ENCODE data around the gene PRKCE. TPM values are rescaled to one million over a fixed set of nuclear protein-coding genes. Genes with fewer than 3 reads are reported as not detected.
A peak's percentile ranks its signal among the peaks of the same experiment; 100 is the strongest.

The PRKCE gene
- polyA plus RNA-seq, 3 donors: 1.3 to 7.7 (median 2.3) TPM

DNA sequence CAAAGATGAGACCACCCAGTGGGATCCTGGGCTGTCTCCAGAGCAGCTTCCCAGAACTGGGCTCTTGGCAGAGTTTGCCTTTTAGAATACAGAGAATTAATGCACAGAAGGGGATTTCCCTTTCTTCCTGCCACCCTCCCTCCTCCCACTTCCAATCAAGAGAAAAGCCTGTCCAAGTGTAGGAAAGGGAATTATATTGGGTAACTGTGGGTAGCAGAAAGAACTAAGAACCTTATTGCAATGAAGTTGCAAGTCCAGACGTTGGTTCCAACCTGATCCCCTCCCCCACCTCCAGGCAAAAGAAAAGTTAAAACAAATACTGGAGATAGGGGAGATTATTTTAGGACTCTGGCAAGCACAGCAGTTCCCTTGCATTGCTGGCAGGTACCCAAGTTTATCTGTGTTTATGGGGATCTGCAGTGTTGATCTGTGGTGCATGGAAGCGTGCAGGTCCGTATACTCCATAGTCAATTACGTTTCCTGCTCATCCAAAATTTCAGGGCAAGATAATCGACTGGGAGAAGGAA, 114.3 kb downstream of the PRKCE start:
- Histone ChIP-seq H3K27ac (ENCODE audit: low read depth in 1 of 2, low read length in 2 of 2) (peak overlapping the region; percentile 43 to 81), H3K9me3 (replicated peaks in 1 of 2; ENCODE audit: control insufficient read depth in 1 of 2, insufficient read depth in 1 of 2, low read length in 2 of 2) (no peaks in the 10 kb centered on the region), H3K4me1 (ENCODE audit: control insufficient read depth in 1 of 2, insufficient read depth in 2 of 2, low read length in 2 of 2) (peaks cover 55 to 67% of the 10 kb centered on the region in 2 donors), H3K27me3 (ENCODE audit: control insufficient read depth in 2 of 2, insufficient read depth in 2 of 2, low read length in 2 of 2) (no peaks in the 10 kb centered on the region), H3K4me2 (replicated peaks; ENCODE audit: extremely low read depth, low read length, poor library complexity, severe bottlenecking) (peak overlapping the region; percentile 69), H3K4me3 (replicated peaks in 1 of 3; ENCODE audit: low read depth in 2 of 3, low read length in 3 of 3) (peak overlapping the region in 1 of 3 experiments; percentile 58), H3K9ac (ENCODE audit: insufficient read depth, low read length, poor library complexity, severe bottlenecking) (no peak overlapping the region), H3K79me2 (ENCODE audit: insufficient read depth, low read length) (peaks cover 19% of the 10 kb centered on the region), H2AFZ (ENCODE audit: insufficient read depth, low read depth, low read length, poor library complexity, severe bottlenecking) (no peak overlapping the region), H3K36me3 (replicated peaks in 1 of 2; ENCODE audit: control insufficient read depth in 1 of 2, insufficient read depth in 2 of 2, low read length in 2 of 2) (no peaks in the 10 kb centered on the region), H4K20me1 (ENCODE audit: insufficient read depth, low read length) (peaks cover 6% of the 10 kb centered on the region)
- peak in 2 of 3 donors; percentile 7 to 51 for DNase-seq
- intact Hi-C loops (cut with micrococcal nuclease): no loop called here
- Mint-ChIP-seq H3K27ac (peak overlapping the region; percentile 79 to 95 (median 92)), H3K36me3 (no peaks in the 10 kb centered on the region), H3K4me1 (peaks cover 73% of the 10 kb centered on the region), H3K9me3 (no peaks in the 10 kb centered on the region), H3K4me3 (peak overlapping the region in 1 of 2 donors; percentile 51), H3K27me3 (ENCODE audit: low read depth in 3 of 3) (peaks cover 0 to 2% (median 0%) of the 10 kb centered on the region in 3 donors)
- TF ChIP-seq, protein P1, sequence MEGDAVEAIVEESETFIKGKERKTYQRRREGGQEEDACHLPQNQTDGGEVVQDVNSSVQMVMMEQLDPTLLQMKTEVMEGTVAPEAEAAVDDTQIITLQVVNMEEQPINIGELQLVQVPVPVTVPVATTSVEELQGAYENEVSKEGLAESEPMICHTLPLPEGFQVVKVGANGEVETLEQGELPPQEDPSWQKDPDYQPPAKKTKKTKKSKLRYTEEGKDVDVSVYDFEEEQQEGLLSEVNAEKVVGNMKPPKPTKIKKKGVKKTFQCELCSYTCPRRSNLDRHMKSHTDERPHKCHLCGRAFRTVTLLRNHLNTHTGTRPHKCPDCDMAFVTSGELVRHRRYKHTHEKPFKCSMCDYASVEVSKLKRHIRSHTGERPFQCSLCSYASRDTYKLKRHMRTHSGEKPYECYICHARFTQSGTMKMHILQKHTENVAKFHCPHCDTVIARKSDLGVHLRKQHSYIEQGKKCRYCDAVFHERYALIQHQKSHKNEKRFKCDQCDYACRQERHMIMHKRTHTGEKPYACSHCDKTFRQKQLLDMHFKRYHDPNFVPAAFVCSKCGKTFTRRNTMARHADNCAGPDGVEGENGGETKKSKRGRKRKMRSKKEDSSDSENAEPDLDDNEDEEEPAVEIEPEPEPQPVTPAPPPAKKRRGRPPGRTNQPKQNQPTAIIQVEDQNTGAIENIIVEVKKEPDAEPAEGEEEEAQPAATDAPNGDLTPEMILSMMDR (IDR thresholded peaks at IDR 0.05): no peak
- no CpG with 5 or more reads among the region's 5 CpGs for WGBS (ENCODE audit: insufficient coverage)

DNA sequence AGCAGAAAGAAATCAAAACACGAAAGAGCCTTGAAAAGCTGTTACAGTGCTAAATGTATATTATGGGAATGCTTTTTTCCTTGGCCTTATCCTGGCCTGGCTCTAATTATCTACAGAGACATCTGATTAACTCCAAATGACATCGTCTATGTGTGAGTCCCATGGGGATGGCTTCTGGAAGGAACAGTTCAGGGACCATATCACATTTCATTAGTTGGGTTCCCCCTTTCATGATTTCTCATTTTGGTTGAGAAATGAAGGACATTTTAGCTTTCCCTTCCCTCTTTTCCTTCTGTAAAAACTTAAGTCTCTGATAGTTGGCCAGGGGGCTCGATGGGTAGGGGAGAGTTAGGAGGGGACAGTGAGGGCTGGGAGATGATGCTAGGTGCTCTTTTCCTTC, 116.7 kb downstream of the PRKCE start:
- H3K4me3 Mint-ChIP-seq: no peak overlapping the region
- Histone ChIP-seq H3K9me3 (replicated peaks in 1 of 2; ENCODE audit: control insufficient read depth in 1 of 2, insufficient read depth in 1 of 2, low read length in 2 of 2) (no peaks in the 10 kb centered on the region), H3K4me3 (replicated peaks in 1 of 3; ENCODE audit: low read depth in 2 of 3, low read length in 3 of 3) (no peak overlapping the region), H3K27ac (ENCODE audit: low read depth in 1 of 2, low read length in 2 of 2) (peak overlapping the region in 1 of 2 donors; percentile 81), H3K79me2 (ENCODE audit: insufficient read depth, low read length) (peaks cover 19% of the 10 kb centered on the region), H3K4me2 (replicated peaks; ENCODE audit: extremely low read depth, low read length, poor library complexity, severe bottlenecking) (no peak overlapping the region), H3K4me1 (ENCODE audit: control insufficient read depth in 1 of 2, insufficient read depth in 2 of 2, low read length in 2 of 2) (peaks cover 67 to 80% of the 10 kb centered on the region in 2 donors), H3K36me3 (replicated peaks in 1 of 2; ENCODE audit: control insufficient read depth in 1 of 2, insufficient read depth in 2 of 2, low read length in 2 of 2) (no peaks in the 10 kb centered on the region), H4K20me1 (ENCODE audit: insufficient read depth, low read length) (peaks cover 6% of the 10 kb centered on the region), H3K27me3 (ENCODE audit: control insufficient read depth in 2 of 2, insufficient read depth in 2 of 2, low read length in 2 of 2) (no peaks in the 10 kb centered on the region), H2AFZ (ENCODE audit: insufficient read depth, low read depth, low read length, poor library complexity, severe bottlenecking) (no peak overlapping the region), H3K9ac (ENCODE audit: insufficient read depth, low read length, poor library complexity, severe bottlenecking) (no peak overlapping the region)
- TF ChIP-seq, protein P1 (IDR thresholded peaks at IDR 0.05): no peak
- H3K9me3 Mint-ChIP-seq: no peaks in the 10 kb centered on the region
- H3K27ac Mint-ChIP-seq: peak overlapping the region in 3 of 7 donors; percentile 52 to 63 (median 53)
- no peaks in the 10 kb centered on the region for H3K36me3 Mint-ChIP-seq
- no CpG with 5 or more reads among the region's 3 CpGs for WGBS (ENCODE audit: insufficient coverage)
- peaks cover 77% of the 10 kb centered on the region for H3K4me1 Mint-ChIP-seq
- DNase-seq: peak in 1 of 3 donors; percentile 51
- intact Hi-C loops (cut with micrococcal nuclease): no loop called here
- peaks cover 0 to 2% (median 2%) of the 10 kb centered on the region in 3 donors for H3K27me3 Mint-ChIP-seq (ENCODE audit: low read depth in 3 of 3)
